NB4 (cell line): ENCODE data around the gene MED7.

Source experiments
- DNase-seq: peaks from one replicate; pipeline ENCODE4 v3.0.0; 2010; ENCODE audit warnings: low read depth
- H3K4me3 ChIP-seq: one replicate; pipeline ENCODE4 v1.5.1; 2011; ENCODE audit warnings: mild to moderate bottlenecking, low read depth, low read length, moderate library complexity
- CTCF ChIP-seq: IDR thresholded peaks from one replicate; pipeline ENCODE4 v1.5.1; 2012; ENCODE audit warnings: low read depth, low read length
- MYC ChIP-seq: IDR thresholded peaks from 2 replicates; pipeline ENCODE4 v1.6.1; 2011; ENCODE audit warnings: low read depth, low read length
- POLR2A ChIP-seq: IDR thresholded peaks from 2 replicates; pipeline ENCODE4 v1.6.1; 2011; ENCODE audit warnings: mild to moderate bottlenecking; ENCODE audit not compliant: insufficient read length; ENCODE audit errors: extremely low read depth
- TF ChIP-seq, protein P1 (sequence below): IDR thresholded peaks from 2 replicates; pipeline ENCODE4 v1.6.1; 2011; ENCODE audit warnings: low read depth, low read length

The MED7 gene

DNA sequence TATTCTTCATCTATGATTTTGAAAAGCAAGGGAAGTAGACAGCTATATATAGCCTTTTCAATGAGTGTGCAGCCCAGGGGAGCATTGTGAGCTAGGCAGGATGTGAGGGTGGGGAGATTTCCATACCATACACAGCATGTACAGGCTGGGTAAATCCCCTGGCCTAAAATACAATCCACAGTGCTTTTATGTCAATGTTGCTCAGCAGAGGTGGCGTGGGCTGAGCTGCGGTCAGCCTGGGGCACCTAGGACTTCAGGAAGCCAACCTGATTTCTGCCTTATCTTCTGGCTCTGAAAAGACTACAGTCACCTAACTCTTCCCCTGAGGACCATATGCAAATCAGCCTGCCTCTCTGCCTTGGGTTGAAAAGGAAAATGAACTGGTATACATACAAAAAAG is 29.7 kb upstream of the MED7 start:
- H3K4me3 ChIP-seq: no peak overlapping the region
- no peak for DNase-seq
- TF ChIP-seq, protein P1, sequence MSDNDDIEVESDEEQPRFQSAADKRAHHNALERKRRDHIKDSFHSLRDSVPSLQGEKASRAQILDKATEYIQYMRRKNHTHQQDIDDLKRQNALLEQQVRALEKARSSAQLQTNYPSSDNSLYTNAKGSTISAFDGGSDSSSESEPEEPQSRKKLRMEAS: no peak
- TF ChIP-seq POLR2A (no peak), MYC (no peak), CTCF (no peak)

GRCh38 chr5:157168286-157168685 is 25.6 kb upstream of the MED7 start:
- no peak for DNase-seq
- no peak overlapping the region for H3K4me3 ChIP-seq
- TF ChIP-seq, protein P1: no peak
- TF ChIP-seq POLR2A: no peak
- TF ChIP-seq CTCF: no peak
- no peak for TF ChIP-seq MYC

- no peak for DNase-seq
- no peak overlapping the region for H3K4me3 ChIP-seq
These were observed 24.6 kb upstream of the MED7 start for GRCh38 chr5:157167214-157167621.

GRCh38 chr5:157166214-157167213 is 23.8 kb upstream of the MED7 start, which contains the start of gene GARIN3:
Gene GARIN3 (minus strand): TSS chr5:157166264. CDS start chr5:157166168, 96 bp downstream.
- H3K4me3 ChIP-seq: no peak within 1 kb of the TSS
- no peak for TF ChIP-seq CTCF
- TF ChIP-seq, protein P1: no peak
- TF ChIP-seq POLR2A: no peak
- no peak for TF ChIP-seq MYC
- no peak for DNase-seq

More at GRCh38 chr5:157167214-157167621, 24.6 kb upstream of the MED7 start:
- TF ChIP-seq MYC: no peak
- TF ChIP-seq, protein P1: no peak
- no peak for TF ChIP-seq POLR2A
- no peak for TF ChIP-seq CTCF

DNA sequence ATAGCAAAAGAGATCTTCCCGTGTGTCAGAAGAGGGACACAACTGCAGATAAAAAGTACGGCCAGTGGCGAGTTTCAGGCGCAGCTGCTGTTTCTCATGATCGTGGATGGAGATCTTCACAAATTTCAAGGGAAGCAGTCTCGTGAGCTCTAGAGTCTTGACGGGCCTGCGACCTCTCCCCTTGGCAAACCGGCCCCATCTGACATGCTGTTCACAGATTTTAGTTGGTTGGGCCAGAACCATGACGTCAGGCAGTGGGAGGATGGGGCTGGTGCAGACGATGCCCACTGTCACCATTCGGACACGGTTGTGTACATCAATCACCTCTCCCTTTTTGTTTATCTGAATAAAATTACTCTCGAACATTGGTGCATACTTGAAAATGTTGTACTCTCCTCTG is 23.0 kb upstream of the MED7 start:
- TF ChIP-seq CTCF (no peak), MYC (no peak)
- TF ChIP-seq, protein P1: no peak

More for the DNA sequence above, 23.0 kb upstream of the MED7 start:
- no peak overlapping the region for H3K4me3 ChIP-seq
- DNase-seq: no peak
